T-helper 2 cell treated with Interferon-gamma antibody and Interleukin-4, amounts not matched to agents 100 ng/mL and 5 ng/mL, for 36 hours (primary cell): ENCODE results near the gene PHRF1. TPM values are rescaled to one million over a fixed set of nuclear protein-coding genes. Genes with fewer than 3 reads are reported as not detected.
"Not testable (repeated sequence)": the region's sequence is repeated elsewhere in the genome, so short reads cannot be mapped to it uniquely, and the experiment has no call there.

Source experiments
- intact Hi-C: fragments of 100-400 bp; cut with micrococcal nuclease; formaldehyde crosslinking; loops from one replicate; pipeline ENCODE4 v1.15.1; 2023
- total RNA-seq: library from RNA; stranded (reverse); gene quantifications from 2 replicates; pipeline ENCODE4 v1.2.3, GENCODE V29; 2022

Gene PHRF1
- total RNA-seq, 1 donor from 2014 or later: 51.3 TPM

DNA sequence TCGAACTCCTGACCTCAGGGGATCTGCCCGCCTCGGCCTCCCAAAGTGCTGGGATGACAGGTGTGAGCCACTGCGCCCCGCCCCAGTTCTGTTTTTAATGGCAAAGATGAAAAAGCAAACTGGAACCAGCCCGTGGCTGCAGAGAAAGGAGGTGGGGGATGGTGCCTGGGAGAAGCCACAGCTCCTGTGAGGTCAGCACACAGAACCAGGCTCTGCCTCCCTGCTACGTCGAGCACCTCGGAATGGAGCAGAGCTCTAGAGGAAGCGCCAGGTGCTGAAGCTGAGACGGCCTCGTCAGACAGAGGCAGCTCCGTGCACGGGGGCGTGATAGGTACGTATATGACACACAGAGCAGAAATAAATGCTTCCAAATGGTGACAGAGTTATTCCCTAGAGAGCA, 69.3 kb downstream of the PHRF1 start:
- intact Hi-C loops: no loop called here

DNA sequence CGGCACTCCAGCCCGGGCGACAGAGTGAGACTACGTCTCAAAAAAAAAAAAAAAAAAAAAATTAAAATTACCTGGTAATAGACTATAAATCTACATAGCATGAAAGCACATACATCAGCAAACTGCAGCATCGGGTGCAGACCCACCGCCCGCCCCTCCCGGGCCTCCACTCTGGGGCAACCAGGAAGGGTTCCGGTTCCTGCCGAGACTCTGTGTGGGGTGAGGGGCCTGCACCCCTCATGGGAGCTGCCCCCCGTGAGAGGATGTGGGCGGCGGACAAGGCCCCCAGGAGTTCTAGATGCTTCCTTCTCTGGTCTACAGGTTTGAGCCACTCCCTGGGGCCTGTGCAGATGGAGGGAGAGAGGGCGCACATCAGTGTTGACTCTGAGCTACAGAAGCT, 69.9 kb downstream of the PHRF1 start:
- intact Hi-C loops: no loop called here

DNA sequence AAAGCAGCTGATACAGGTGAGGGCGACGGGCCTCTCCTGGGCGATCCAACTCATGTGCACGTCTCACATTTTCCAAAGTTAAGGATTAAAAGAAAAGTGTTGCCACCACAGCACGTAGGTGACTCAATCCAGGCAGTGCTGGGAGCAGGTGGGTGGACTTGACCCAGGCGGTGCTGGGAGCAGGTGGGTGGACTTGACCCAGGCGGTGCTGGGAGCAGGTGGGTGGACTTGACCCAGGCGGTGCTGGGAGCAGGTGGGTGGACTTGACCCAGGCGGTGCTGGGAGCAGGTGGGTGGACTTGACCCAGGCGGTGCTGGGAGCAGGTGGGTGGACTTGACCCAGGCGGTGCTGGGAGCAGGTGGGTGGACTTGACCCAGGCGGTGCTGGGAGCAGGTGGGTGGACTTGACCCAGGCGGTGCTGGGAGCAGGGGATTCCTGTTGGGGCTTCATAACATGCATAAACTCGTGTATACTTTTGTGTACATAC, 71.4 kb downstream of the PHRF1 start:
- intact Hi-C loops: not testable (repeated sequence)

DNA sequence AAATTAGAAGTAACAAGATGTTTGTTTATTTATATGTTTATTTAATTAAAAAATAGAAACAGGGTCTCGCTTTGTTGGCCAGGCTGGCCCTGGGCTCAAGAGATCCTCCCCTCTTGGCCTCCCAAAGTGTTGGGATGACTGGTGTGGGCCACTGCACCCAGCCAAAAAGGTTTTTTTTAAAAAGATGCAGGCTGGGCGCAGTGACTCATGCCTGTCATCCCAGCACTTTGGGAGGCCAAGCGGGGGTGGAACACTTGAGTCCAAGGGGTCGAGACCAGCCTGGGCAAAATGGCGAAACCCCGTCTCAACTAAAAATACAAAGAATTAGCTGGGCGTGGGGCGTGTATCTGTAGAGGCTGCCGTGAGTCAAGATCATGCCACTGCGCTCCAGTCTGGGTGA, 74.2 kb downstream of the PHRF1 start:
- intact Hi-C loops: no loop called here

DNA sequence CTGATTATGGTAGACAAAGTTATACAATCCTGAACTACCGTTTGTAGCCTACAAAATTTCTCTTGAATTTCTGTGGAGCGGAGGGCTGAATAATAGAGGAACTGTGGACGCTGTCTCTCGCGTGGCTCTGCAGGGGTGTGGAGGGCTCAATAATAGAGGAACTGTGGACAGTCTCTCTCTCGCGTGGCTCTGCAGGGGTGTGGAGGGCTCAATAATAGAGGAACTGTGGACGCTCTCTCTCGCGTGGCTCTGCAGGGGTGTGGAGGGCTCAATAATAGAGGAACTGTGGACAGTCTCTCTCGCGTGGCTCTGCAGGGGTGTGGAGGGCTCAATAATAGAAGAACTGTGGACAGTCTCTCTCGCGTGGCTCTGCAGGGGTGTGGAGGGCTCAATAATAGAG, 76.9 kb downstream of the PHRF1 start:
- intact Hi-C loops: not testable (repeated sequence)

DNA sequence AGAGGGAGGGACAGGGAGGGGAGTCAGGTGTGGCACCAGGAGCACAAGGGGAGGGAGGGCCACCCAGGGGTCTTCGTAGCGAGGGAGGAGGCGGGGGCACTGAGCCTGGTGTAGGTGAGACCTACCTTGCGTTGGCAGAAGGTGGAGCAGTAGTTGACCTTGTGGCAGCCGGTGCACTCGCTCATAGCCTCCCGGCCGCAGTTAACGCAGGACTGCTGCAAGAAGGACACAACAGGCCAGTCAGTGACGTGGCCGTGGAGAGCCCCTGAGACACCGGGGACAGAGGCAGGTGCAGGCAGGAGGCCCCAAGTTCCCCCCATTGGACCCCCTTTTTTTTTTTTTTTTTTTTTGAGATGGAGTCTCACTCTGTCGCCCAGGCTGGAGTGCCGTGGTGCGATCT, 77.6 kb downstream of the PHRF1 start:
- intact Hi-C loops: no loop called here

DNA sequence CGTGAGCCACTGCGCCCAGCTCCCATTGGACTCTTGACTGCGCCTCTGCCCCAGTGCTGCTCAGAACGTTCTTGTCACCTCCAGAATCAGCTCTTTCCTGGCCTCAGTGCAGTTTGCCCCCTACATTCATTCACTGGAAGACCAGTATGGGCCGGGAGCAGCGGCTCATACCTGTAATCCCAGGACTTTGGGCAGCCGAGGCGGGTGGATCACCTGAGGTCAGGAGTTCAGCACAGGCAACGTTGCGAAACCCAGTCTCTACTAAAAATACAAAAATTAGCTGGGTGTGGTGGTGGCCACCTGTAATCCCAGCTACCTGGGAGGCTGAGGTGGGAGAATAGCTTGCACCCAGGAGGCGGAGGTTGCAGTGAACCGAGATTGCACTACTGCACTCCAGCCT, 78.2 kb downstream of the PHRF1 start:
- intact Hi-C loops: not testable (repeated sequence)

DNA sequence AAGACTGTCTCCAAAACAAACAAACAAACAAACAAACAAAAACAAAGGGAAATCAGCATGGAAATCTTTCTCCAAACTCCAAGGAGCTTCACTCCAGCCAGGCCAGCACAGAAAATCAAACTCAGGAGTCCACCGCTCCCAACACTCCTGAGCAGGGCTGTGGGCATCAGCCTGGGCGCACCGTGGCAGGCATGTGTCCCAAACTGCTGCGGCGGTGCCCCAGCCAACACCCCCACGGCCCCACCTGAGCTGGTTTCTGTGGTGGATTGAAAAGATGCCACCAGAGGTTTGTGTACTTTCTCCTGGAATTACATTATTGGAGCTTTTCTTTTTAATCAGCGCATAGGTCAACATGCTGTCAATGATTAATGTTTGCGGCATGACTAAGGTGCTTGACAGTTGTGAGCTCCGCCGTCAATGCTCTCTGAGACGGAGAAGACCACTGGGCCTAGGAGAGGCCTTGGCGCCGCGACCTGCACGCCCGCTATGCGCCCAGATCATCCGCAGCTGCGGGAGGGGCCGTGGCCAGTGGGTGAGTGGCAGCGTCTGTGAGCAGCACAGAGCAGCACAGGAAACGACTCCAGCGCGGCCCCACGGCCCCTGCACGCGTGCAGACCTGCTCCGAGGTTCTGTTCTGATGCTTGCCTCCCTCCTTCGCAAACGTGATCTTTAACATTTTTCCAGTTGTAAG, 78.9 kb downstream of the PHRF1 start:
- intact Hi-C loops: no loop called here

DNA sequence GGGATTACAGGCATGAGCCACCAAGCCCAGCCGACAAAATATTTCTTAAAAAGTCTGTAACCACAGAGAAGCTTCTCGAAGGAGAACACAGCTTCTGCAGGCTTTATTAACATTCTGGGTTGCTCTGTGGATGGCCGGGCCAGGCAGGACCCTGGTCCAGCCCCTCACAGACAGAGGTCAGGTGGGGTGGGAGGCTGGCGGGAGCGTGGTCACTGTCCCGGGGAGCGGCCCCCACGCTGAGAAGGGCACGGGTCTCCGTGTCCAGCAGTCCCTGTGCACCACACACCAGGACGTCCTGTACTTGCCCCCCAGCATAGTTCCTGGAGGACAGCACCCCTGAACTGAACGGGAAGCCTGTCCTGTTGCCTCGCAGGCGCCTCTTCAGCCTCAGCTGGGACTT, 80.2 kb downstream of the PHRF1 start:
- intact Hi-C loops: no loop called here

DNA sequence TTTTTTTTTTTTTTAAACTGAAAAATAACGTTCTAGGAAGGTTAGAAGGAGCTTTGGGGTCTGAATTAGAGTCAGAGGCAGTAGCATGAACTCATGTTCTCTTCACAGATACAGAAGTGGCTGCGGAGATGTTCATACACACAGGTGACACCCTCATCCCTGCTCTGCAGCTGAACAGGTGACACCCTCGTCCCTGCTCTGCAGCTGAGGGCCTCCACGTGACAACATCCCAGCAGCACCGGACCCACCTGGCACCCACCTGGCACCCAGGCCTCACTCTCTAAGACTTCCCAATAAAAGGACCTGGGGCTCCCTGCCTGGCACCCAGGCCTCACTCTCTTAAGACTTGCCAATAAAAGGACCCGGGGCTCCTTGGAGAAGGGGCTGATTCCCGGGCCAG, 80.6 kb downstream of the PHRF1 start:
- intact Hi-C loops: no loop called here

DNA sequence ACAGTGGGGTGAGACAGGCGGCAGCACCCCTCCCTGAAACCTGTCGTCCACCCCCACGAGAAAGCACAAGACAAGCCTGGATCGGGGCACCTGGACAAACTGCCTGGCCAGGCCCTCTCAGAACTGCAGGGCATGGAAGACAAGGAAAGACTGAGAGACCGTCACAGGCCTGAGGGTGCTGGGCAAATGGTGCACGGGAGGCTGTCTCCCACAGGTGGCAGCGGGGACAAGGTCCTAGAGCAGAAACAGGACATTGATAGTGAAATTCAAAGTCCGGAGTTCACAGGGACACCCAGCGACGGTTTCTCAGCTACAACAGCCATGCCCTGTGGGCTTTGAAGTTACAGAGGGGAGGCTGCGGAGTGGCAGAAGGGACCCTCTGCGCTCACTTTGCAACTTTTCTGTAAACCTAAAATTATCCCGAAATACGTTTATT, 81.4 kb downstream of the PHRF1 start:
- intact Hi-C loops: no loop called here

DNA sequence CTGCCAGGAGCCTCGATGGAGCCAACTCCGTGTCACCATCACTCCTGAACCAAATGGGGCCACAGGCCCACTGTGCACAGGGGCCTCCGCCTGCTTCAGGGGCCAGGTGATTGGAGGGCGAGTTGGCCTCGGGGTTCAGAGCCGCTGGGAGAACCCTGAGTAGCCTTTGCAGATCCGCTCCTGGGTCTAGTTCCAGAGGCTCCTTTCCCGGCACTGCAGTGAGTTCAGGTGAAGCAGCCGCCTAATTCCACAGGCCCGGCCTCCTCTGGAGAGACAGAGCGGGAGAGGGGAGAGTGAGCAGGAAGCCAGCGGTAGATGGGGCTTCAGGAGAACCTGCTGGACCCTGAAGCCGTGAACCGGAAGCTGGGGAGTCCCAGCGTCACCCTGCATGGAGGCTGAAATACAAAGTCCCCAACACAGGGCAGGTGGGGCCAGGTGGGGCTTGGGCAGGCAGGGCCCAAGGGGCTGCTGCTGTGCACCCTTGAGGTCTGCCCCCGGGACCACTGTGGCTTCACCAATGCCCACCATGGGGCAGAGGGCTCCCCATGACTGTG, 83.3 kb downstream of the PHRF1 start:
- intact Hi-C loops: no loop called here

DNA sequence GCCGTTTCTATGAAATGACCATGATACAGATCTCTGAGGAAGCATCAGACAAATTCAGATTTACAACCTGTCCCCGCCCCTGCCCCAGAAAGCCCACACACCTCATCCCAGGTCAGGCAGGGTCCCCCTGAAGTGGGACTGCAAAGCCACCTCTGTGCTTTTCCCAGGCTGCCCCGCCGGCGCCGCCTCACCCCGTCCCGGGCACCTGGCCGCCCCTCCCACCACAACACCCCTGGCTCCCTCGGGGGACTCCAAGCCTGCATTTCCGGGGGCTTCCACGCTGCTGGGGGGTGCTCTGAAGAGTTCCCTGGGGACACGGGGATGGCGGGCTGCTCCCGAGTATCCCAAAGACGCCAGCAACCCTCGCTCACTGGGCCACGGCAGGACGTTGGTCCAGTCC, 84.0 kb downstream of the PHRF1 start:
- intact Hi-C loops: no loop called here

DNA sequence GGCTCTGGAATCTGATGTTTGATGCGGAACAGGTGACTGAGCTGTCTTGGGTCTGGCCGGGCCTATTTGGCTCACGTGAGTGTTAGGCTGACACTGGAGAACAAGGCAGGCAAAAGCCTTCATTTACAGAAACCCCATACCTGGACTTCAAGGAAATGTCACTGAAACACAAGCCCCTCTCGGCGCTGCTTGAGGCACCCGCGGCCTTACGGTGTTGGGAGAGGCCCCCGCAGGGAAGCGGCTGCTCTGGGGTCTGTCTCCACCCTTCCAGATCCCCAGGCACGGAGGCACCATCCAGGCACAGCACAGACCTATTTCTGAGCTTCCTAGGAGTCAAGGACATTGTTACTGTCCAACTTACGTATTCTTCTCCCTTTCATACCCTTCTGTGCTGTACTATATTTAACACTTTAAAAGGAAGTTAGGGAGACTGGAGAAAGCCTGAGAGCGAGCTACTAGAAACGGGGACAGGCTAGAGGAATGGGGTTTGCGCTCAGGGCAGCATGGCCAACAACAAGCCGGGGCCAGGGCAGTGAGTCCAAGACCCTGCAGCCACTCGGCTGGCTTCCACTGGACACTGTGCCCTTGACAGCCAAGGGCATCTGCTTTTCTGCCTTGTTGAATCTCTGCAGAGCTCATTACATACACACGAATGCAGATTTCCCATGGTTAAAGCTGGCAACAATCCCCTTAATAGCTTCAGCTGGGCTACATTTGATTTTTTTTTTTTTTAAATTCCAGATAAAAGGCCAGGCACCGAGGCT, 84.6 kb downstream of the PHRF1 start:
- intact Hi-C loops: no loop called here

Other genes starting within 250 kb of the PHRF1 start
- gene B4GALNT4, start 207.0 kb upstream of the PHRF1 start, total RNA-seq: 1.1 and 1.2 TPM in 2 replicates
- not detected in 2 replicates for gene PKP3, start 182.3 kb upstream of the PHRF1 start, total RNA-seq
- gene SIGIRR, start 161.5 kb upstream of the PHRF1 start, total RNA-seq: 176 and 178 TPM in 2 replicates
- 67.6 and 74.5 TPM in 2 replicates for gene ANO9, start 134.5 kb upstream of the PHRF1 start, total RNA-seq
- 26.5 and 28.4 TPM in 2 replicates for gene PTDSS2, start 126.2 kb upstream of the PHRF1 start, total RNA-seq
- gene RNH1, start 69.2 kb upstream of the PHRF1 start, total RNA-seq: 99.8 and 101 TPM in 2 replicates
- gene HRAS, start 40.9 kb upstream of the PHRF1 start, total RNA-seq: 51.6 and 62.5 TPM in 2 replicates
- gene LRRC56, start 38.9 kb upstream of the PHRF1 start, total RNA-seq: 2.1 and 2.2 TPM in 2 replicates
- gene LMNTD2, start 15.7 kb upstream of the PHRF1 start, total RNA-seq: 1.6 and 2.4 TPM in 2 replicates
- 22.3 and 23.4 TPM in 2 replicates for gene RASSF7, start 15.5 kb upstream of the PHRF1 start, total RNA-seq
- gene IRF7, start 39.5 kb downstream of the PHRF1 start, total RNA-seq: 50.9 and 55.3 TPM in 2 replicates
- gene CDHR5, start 48.5 kb downstream of the PHRF1 start, total RNA-seq: 0.07 TPM in 1 of 2 replicates, not detected in the other
- gene SCT, start 50.7 kb downstream of the PHRF1 start, total RNA-seq: not detected in 2 replicates
- gene DRD4, start 60.8 kb downstream of the PHRF1 start, total RNA-seq: 0.14 and 0.39 TPM in 2 replicates
- gene DEAF1, start 118.8 kb downstream of the PHRF1 start, total RNA-seq: 49.3 and 52.6 TPM in 2 replicates
- gene TMEM80, start 119.3 kb downstream of the PHRF1 start, total RNA-seq: 21.9 and 22.6 TPM in 2 replicates
- 12.3 and 12.6 TPM in 2 replicates for gene EPS8L2, start 129.8 kb downstream of the PHRF1 start, total RNA-seq
- gene TALDO1, start 171.0 kb downstream of the PHRF1 start, total RNA-seq: 261 and 277 TPM in 2 replicates
- 60.8 and 61.5 TPM in 2 replicates for gene GATD1, start 201.0 kb downstream of the PHRF1 start, total RNA-seq
- 1.6 and 2.0 TPM in 2 replicates for gene CEND1, start 213.6 kb downstream of the PHRF1 start, total RNA-seq
- gene SLC25A22, start 221.8 kb downstream of the PHRF1 start, total RNA-seq: 57.4 and 57.9 TPM in 2 replicates
- 40.1 and 41.9 TPM in 2 replicates for gene PIDD1, start 228.8 kb downstream of the PHRF1 start, total RNA-seq
- 2,156 and 2,169 TPM in 2 replicates for gene RPLP2, start 233.5 kb downstream of the PHRF1 start, total RNA-seq
- 43.0 and 50.3 TPM in 2 replicates for gene PNPLA2, start 242.4 kb downstream of the PHRF1 start, total RNA-seq